ENCODE measurements around the gene MORN1.
"Not testable (repeated sequence)": the region's sequence is repeated elsewhere in the genome, so short reads cannot be mapped to it uniquely, and the experiment has no call there.

Gene MORN1

DNA sequence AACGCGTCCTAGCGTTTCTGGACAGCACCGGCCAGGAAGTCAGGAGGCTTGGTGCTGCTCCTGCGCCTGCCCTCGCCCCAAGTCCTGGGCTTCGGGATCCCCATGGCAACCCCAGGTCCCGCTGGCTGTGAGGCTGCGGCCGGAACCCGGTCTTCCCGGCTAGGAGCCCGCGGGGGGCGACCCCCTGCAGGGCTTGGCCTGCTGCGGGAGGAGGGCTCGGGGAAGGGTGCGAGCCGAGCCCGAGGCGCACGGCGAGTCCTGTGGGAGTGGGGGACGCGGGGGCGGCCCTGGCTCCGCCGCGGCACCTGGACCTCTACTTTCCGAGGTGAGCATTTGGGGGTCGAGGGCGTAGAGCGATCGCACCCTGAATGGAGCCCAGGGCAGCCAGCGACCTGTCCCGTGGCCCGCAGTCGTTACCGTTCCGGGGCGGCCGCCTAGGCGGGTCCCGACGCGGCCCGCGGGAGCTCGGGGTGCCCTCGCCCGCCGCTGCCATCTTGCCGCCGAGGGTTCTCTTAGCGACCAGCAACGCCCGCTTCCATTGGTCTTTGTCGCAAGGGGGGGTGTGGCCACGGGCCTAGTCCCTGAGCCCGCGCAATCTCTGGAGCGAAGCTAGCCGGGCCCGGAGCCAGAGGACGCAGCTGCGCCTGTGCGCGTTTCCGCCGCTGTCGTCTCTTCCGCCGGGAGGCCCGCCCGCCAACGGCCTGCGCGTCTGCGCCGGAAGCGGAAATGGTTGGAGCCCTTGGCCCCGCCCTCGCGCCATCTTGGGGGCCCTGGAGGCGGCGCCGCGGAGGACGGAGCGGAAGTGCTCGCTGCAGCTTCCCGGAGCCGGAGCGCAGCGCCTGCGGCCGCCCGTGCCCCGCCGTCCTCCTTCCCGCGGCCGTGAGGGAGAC lies at the start of gene MORN1, which contains the start of gene RER1:
TSS of gene MORN1 (minus strand) at position 514 of the 890 bp plus-strand sequence. CDS start at position 493, 21 bp downstream.
TSS of gene RER1 (plus strand) at position 801 of the 890 bp plus-strand sequence. CDS start 3,950 bp downstream, outside the sequence.
- peak; percentile 98 for DNase-seq

GRCh38 chr1:2440346-2440745 lies 49.0 kb upstream of the MORN1 start:
- DNase-seq: not testable (repeated sequence)

GRCh38 chr1:2439369-2439768 lies 48.0 kb upstream of the MORN1 start:
- no peak for DNase-seq

- no peak for DNase-seq
These were observed 47.3 kb upstream of the MORN1 start for GRCh38 chr1:2438641-2439040.

DNA sequence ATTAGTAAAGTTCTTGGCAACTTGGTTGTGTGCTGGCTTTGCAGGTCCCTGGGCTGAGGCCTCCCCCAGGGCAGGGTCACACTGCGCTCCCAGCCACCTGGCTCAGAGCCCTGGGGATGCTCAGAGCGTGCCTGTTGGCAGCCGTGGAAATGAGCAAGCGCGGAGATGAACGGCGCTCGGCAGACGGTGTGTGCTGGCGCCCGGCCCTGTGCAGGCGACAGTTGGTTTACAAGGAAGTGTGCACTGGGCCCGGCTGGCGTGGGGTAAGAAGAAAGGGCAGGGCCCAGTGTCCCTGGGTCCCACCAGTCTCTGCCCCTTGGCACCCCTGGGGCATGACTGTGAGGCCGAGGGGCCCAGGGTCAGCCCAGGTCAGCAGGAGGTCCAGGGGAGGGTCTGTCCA lies 46.7 kb upstream of the MORN1 start:
- DNase-seq: no peak

GRCh38 chr1:2437617-2438016 lies 46.3 kb upstream of the MORN1 start:
- no peak for DNase-seq

- DNase-seq: no peak
These were observed 45.5 kb upstream of the MORN1 start for GRCh38 chr1:2436876-2437275.

DNA sequence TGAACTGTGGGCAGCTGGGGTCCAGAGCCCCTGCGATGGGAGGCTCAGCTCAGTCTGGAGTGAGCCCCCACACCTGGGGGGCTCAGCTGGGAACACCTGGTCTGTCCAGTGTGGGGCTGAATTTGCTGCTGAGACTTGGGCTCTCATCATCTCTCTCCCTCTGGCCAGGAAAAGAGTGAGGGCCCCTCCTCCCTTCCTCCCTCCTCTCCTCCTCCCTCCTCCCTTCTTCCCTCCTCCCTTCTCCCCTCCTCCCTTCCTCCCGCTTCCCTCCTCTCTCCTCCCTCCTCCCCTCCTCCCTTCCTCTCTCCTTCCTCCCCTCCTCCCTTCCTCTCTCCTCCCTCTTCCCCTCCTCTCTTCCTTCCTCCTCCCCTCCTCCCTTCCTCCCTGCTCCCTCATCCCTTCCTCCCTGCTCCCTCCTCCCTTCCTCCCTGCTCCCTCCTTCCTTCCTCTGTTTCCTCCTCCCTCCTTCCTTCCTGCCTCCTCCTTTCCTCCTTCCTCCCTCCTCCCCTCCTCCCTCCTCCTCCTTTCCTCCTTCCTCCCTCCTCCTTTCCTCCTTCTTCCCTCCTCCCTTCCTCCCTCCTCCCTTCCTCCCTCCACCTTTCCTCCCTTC lies 44.5 kb upstream of the MORN1 start:
- no peak for DNase-seq

DNA sequence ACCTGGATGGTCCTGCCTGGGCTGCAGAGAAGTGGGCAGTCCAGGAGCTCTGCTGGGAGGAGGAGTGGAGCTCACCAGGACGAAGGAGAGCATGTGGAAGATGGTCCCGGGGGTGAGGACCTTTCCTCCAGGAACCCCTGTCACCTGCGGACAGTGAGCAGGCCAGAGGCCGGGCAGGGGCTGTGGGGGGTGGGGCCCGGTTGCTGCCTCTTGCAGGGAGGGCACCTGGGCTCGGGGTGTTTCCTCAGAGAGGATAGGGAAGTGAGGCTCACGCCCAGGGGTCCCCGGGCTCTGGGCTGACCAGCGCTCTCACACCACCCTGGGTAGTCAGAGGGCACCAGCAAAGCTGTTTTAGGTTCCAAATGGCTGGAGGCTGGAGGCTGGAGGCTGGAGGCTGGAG lies 43.7 kb upstream of the MORN1 start:
- DNase-seq: no peak

- no peak for DNase-seq
These were observed 42.7 kb upstream of the MORN1 start for GRCh38 chr1:2433936-2434655.

GRCh38 chr1:2433196-2433595 lies 41.8 kb upstream of the MORN1 start:
- no peak for DNase-seq

- DNase-seq: no peak
These were observed 41.1 kb upstream of the MORN1 start for GRCh38 chr1:2432441-2432844.

DNA sequence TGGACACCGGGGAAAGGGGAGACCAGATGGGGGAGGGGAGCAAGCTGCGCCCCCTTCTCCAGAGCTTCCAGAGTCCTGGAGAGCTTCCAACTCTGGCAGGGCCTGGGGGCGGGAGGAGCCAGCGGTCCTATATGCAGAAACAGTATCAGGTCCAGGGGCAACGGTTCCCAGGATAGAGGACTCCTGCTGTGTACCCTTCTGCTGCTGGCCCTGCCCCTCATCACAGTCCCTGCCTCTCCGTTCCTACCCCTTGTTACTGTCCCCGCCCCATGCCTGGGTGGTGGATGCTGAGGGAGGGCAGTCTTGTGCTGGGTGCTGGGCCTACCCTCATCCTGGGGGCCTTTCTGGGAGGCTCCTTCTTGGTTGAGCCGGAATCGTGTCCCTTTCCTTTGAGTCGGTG lies 40.2 kb upstream of the MORN1 start:
- no peak for DNase-seq

- DNase-seq: no peak
These were observed 39.7 kb upstream of the MORN1 start for GRCh38 chr1:2431103-2431502.

DNA sequence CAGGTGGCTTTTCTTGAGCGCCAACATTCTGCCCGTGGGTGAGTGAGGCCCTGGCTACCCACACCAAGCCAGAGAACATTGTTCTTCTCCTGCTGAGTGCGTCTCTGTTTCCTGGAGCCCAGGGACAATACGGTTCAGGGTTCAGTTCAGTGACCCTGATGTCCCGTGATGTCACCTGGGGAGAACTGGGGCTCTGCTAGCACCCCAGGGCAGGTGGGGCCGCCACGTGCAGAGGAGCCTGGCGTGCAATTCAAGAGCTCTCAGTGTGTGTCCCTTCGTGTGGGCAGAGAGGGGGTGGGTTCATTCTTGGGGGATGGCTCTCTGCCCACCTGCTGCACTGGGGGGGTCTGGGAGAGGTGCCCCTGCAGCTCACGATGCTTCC lies 39.2 kb upstream of the MORN1 start:
- DNase-seq: no peak

DNA sequence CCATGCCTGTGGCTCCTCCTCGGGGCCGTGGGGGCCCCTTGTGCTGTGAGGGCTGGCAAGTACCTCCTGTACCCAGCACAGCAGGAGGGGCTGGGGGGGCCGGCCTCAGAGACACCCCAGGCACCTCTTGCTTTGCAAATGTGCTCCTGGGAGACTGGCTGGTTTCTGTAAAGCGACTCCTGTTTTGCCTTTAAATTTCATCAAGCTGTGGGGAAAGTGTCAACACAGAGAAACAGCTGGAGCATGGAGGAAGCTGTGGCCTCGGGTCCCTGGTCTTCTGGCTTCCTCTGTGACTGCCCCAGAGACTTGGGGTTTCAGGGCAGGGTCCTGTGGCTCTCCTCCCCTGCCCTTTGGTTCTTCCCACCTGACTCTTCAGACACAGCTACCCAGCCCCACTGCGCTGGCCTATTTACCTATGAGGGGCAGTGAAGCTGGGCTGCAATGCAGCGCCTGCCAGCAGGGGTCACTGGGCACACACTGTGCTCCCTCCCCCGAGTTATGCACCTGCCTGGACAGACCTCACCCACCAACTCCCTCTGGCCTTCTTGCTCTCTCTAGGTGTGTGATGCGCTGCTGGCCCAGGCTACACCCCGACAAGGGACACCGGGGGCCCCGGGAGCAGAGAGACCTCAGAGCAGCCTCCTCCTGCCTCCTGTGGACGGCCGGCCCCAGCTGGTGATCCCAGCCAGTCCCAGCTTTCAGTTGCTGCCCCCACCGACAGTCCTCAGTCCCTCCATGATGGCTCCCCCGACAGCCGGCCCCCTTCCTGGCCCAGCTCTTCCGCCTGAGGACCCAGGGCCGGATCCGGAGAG lies 38.6 kb upstream of the MORN1 start:
- no peak for DNase-seq

- DNase-seq: no peak
These were observed 37.1 kb upstream of the MORN1 start for GRCh38 chr1:2428490-2428889.

GRCh38 chr1:2427976-2428375 lies 36.6 kb upstream of the MORN1 start:
- no peak for DNase-seq

DNA sequence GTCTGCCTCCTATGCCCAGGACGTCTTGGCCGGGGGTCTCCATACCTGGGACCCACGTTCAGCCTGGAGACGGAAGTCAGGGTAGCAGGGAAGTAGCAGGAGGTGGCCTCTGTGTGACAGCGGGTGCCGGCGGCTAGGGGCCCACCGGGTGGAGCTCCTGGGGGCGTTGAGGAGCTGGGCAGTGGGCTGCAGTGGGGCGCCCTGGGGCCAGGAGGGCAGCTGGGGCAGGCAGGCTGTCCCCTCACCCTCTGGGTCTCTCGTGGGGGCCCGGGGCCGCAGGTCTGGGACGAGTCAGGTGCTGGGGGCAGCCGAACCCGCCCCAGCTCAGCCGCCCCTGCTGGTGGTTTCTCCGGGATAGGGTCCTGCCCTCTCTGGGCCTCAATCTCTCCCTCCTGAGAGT lies 35.7 kb upstream of the MORN1 start:
- no peak for DNase-seq

DNA sequence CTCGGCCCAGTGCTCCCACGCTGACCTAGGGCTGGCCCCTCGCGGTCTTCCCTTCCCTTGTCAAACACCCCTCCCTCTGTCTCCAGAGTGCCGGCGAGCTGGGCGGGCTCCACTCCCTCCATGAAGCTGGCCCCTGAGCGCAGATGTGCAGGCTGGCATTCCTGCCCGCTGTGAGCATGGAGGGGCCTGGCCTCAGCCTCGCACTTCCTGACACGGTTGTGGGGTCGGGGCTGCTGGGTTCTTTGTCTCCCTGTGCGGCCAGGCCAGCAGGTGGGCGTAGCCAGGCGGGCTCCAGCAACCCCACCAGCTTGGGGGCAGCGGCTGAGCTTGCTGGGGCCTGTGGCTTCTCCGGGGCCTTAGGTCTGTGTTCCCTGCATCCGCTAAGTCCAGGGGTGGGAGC lies 35.2 kb upstream of the MORN1 start:
- no peak for DNase-seq

- no peak for DNase-seq
These were observed 34.5 kb upstream of the MORN1 start for GRCh38 chr1:2425892-2426291.

DNA sequence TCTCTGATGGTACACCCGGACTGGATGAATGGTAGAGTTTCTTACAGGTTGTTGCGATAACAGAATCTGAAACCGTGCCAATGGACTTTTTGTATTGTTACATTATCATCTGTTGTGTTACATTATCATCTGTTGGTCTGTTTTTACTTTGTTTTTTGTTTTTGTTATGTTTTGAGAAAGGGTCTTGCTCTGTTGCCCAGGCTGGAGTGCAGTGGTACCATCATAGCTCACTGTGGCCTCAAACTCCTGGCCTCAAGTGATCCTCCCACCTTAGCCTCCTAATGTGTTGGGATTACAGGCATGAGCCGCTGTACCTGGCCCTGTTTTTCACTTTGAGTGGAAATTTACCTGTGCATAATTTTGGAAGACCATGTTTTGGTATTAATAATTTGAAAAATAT lies 31.2 kb upstream of the MORN1 start:
- no peak for DNase-seq

DNA sequence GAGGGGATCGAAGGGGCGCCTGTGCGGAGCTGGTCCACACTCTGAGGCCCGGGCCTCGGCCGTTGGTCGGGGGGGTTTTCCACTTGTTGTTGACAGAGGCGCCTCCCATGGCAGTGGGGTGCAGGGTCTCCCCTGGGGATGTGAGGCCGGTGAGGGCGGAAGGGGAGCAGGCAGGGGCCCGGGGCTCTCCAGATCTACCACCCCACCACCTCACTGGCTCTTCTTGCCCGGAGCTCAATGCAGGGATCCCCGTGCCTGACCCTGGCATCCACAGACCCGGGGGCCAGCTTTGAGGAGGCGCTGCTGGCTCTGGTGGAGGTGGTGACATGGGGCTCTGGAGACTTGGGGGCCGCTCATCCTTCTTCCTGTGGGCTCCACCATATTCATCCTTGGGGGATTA lies 28.1 kb upstream of the MORN1 start:
- DNase-seq: no peak
